GM12874 (cell line): ENCODE results near the gene GJB2.

ENCODE experiments used
- CTCF ChIP-seq: IDR thresholded peaks from 2 replicates; pipeline ENCODE4 v1.5.1; 2011; ENCODE audit warnings: low read depth, mild to moderate bottlenecking, control low read depth, low read length, moderate library complexity; ENCODE audit not compliant: insufficient read depth

Gene GJB2

GRCh38 chr13:20192836-20193161 is at the start of gene GJB2:
Gene GJB2 (minus strand): TSS chr13:20192938. CDS start chr13:20189581, 3,357 bp downstream.
- TF ChIP-seq CTCF: no peak

- no peak for TF ChIP-seq CTCF
Measured at GRCh38 chr13:20241593-20241992, 48.9 kb upstream of the GJB2 start.

DNA sequence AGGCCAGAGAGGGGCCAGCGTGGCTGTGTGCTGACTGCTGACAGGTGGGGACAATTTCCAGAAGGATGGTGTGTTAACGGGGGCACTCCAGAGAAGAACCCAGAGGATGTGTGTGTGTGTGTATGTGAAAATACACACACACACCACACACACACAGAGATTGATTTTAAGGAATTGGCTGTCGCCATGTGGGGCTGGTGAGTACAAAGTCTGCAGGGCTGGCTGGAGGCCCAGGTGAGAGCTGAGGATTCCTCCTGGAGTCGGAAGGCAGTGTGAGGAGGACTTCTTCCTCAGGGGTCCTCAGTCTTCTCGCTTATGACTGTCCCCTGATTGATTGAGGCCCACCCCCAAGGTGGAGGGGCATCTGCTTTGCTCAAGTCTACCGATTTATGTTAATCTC is 47.0 kb upstream of the GJB2 start:
- TF ChIP-seq CTCF: no peak

DNA sequence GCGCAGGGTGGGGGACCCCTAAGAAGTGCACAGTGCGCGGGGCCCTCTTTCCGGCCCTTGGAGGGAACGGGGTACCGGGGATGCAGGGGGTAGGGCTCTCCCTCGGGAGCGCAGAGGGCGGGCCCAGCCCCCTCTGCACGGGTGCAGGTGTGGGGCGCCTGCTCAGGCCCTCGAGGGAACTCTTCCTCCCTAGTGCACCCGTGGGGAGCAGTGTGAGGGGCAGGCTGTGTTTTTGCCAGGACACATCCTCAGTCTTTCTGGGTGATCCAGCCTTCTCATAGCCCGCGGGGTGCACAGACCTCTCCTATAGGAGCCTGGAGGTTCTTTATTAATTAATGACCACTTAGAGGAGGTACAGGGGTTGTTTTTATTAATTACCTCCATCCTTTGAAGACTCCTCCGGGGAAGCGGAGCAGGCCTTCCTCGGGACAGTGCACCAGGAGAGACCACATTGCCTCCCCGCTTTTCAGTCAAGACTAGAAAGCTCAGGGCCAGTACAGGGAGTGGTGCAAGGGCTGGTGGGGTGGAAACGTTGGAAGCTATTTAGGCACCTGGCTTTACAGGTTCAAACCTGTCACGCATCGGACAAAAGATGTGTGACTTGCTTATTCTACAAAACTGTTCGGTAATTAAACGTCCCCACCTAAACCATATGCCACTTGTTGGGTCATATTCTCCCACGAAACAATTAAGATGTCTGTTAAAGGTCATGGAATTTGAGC is 40.0 kb upstream of the GJB2 start:
- TF ChIP-seq CTCF: no peak

- TF ChIP-seq CTCF: no peak
Measured at GRCh38 chr13:20231839-20232555, 39.3 kb upstream of the GJB2 start, which contains the start of gene GJB6. Gene GJB6 (minus strand): TSS chr13:20232319. CDS start chr13:20223480, 8,839 bp downstream.

DNA sequence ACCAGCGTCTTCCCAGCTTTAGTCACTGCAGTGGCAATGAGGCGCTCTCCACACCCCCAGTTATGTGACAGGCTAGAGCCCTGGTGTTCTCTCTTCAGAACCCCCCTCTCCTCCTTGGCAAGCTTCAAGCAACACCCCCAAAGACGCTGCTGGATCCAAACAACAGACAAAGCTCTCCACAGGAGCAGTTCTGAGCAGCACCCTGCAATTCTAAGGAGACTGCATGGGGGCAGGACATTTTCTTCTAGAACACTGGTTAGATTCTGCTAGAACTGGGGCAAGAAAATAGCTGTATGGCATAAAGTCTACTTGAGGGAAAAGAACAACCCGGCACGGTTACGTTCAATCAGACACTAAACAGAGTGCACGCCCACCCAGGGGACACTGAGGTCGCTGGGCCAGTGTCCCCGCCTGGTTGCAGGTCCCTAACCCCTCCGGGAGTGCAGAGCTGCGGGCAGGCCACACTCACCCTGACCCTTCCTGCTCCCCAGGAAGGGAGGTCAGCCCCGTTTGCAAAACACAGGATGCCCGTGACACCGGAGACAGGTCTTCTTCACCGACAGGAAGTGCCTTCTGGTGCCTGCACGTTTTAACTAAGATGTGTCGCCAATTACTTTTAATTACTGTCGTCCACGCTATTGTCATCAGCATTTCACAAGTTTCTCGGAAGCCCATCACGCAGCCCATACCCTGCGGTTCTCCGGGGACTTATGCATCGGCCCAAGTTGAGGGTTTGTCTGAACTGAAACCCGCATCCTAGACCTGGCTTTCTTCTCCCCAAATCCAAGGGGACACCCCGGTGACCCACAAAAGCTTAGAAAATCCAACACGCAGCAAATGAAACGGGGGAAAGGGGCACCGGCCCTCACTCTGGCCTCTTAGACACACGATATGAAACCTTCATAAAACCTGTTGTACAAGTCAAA is 38.4 kb upstream of the GJB2 start:
- no peak for TF ChIP-seq CTCF

DNA sequence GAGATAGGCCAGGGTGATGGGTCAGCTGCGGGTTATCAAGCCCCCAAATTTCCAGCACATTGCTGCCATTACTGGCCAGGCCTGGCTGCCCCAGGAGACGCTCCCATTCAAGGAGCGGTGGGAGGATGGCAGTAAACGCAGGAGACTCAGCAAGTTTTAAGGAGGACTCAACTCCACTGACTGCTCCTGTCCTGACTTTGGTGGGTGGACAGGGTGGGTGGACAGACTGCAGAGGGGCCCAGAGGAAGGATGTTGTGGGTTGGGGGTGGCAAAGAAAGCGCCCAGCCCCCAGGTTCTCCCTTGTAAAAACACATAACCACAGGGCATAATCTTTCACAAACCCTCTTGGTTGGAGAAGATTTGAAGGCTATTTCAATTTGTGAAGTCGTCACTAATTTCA is 35.0 kb upstream of the GJB2 start:
- TF ChIP-seq CTCF: no peak
